Measurements from ENCODE around the gene SLC30A2. TPM values are rescaled to one million over a fixed set of nuclear protein-coding genes. Genes with fewer than 3 reads are reported as not detected.

Gene SLC30A2
- total and polyA plus RNA-seq, 9 of the 15 experiments (the other 6 are each of a cell fraction or from before 2014, with no cell fraction given), result 0.01 to 0.18 (median 0.06) TPM; not detected in 3

- TF ChIP-seq ZNF609 (CRISPR knock-in tag; IDR thresholded peaks at IDR 0.05; ENCODE audit: borderline replicate concordance) (no peak), MAFF (IDR thresholded peaks at IDR 0.05; ENCODE audit: low read length) (no peak), STAT6 (CRISPR knock-in tag; IDR thresholded peaks at IDR 0.05) (no peak), ATF4 (CRISPR knock-in tag; IDR thresholded peaks at IDR 0.05) (no peak), SMARCB1 (IDR thresholded peaks at IDR 0.05; ENCODE audit: insufficient read length, low read depth) (no peak), SREBF1 (IDR thresholded peaks at IDR 0.05; ENCODE audit: borderline replicate concordance, low read depth, low read length) (no peak), ZNF274 (IDR thresholded peaks at IDR 0.05; ENCODE audit: borderline replicate concordance, low read depth, low read length) (no peak), WHSC1 (IDR thresholded peaks at IDR 0.05; ENCODE audit: low read length) (peak; percentile 91)
- TF ChIP-seq, protein P1, sequence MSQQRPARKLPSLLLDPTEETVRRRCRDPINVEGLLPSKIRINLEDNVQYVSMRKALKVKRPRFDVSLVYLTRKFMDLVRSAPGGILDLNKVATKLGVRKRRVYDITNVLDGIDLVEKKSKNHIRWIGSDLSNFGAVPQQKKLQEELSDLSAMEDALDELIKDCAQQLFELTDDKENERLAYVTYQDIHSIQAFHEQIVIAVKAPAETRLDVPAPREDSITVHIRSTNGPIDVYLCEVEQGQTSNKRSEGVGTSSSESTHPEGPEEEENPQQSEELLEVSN (IDR thresholded peaks at IDR 0.05; ENCODE audit: borderline replicate concordance in 1 of 2, extremely low read depth in 1 of 2, insufficient read depth in 1 of 2, insufficient read length in 1 of 2, low read depth in 1 of 2, low read length in 1 of 2, poor library complexity in 1 of 2, severe bottlenecking in 1 of 2), result peak; percentile 57 to 60
- TF ChIP-seq, protein P2, sequence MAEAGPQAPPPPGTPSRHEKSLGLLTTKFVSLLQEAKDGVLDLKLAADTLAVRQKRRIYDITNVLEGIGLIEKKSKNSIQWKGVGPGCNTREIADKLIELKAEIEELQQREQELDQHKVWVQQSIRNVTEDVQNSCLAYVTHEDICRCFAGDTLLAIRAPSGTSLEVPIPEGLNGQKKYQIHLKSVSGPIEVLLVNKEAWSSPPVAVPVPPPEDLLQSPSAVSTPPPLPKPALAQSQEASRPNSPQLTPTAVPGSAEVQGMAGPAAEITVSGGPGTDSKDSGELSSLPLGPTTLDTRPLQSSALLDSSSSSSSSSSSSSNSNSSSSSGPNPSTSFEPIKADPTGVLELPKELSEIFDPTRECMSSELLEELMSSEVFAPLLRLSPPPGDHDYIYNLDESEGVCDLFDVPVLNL (CRISPR knock-in tag; IDR thresholded peaks at IDR 0.05; ENCODE audit: low read depth), result no peak
Observed at GRCh38 chr1:26006710-26007109, 39.2 kb downstream of the SLC30A2 start (continued).
